K562 (cell line): ENCODE measurements around the gene GLB1L3. TPM values are rescaled to one million over a fixed set of nuclear protein-coding genes. Genes with fewer than 3 reads are reported as not detected.

ENCODE experiments used
- ATAC-seq: fragments of 200-7000 bp; cut with Tn5 transposase; 3 replicates; pipeline ENCODE4 v1.9.1; 2020; ENCODE audit warnings: moderate library complexity
- BruUV-seq: library from RNA; stranded (reverse); fragments of 400-500 nt; replicated peaks from 2 replicates; lab custom pipeline; 2021; lab: Mats Ljungman, UMichigan
- CTCF ChIA-PET: fragments of 300-600 bp; formaldehyde crosslinking; extraction: SDS; loops from one replicate; lab custom pipeline; 2021; ENCODE audit warnings: low intra/inter-chr PET ratio; lab: Yijun Ruan, JAX
- POLR2A ChIA-PET: fragments of 300-600, 350-650 bp; sonication (Branson Sonifier 250); formaldehyde crosslinking; extraction: SDS; loops from one replicate; lab custom pipeline; 2021; ENCODE audit warnings: antibody characterized with exemption, inconsistent platforms; lab: Yijun Ruan, JAX
- DNase-seq, 4 experiments: peaks; one replicate each; pipeline versions ENCODE4 v3.0.0 to v3.0.0-alpha.2; 2011 to 2018; ENCODE audit warnings: low spot score in 3 of 4, mixed read lengths in 3 of 4; ENCODE audit errors: extremely low read depth in 1 of 4
- FAIRE-seq: peaks from 2 replicates; lab custom pipeline; 2011; peaks lifted over from hg19 to GRCh38; lab: Jason Lieb, UNC
- H2AFZ ChIP-seq: 2 replicates; pipeline ENCODE4 v1.6.0; 2011; ENCODE audit warnings: low read depth, low read length, control low read depth, inconsistent platforms
- H3K27ac ChIP-seq: fragments of 200-600 bp; 3 replicates; pipeline ENCODE4 v1.8.0; 2011; ENCODE audit warnings: low read depth, mild to moderate bottlenecking, control low read depth, inconsistent platforms, low read length, moderate library complexity, mixed read lengths; ENCODE audit errors: extremely low read depth
- H3K27me3 ChIP-seq, 2 experiments: fragments of 300-600 bp in 1 of 2; 2 replicates in 1 of 2; 3 replicates in 1 of 2; pipeline versions ENCODE4 v1.6.0 to v1.8.0; 2011; ENCODE audit warnings: inconsistent platforms in 2 of 2, low read length in 2 of 2, mild to moderate bottlenecking in 1 of 2, mixed read lengths in 1 of 2, moderate library complexity in 1 of 2; ENCODE audit not compliant: control insufficient read depth in 2 of 2, insufficient read depth in 2 of 2
- H3K36me3 ChIP-seq: fragments of 300-600 bp; 3 replicates; pipeline ENCODE4 v1.8.0; 2011; ENCODE audit warnings: mild to moderate bottlenecking, low read length, inconsistent platforms; ENCODE audit not compliant: control insufficient read depth, insufficient read depth
- H3K4me1 ChIP-seq, 2 experiments: fragments of 200-600 bp in 1 of 2; replicated peaks in 1 of 2; 2 replicates in 1 of 2; 3 replicates in 1 of 2; pipeline versions ENCODE4 v1.5.1 to v1.8.0; 2011; ENCODE audit warnings: inconsistent platforms in 2 of 2, low read length in 2 of 2, mild to moderate bottlenecking in 1 of 2, mixed read lengths in 1 of 2, moderate library complexity in 1 of 2; ENCODE audit not compliant: control insufficient read depth in 2 of 2, insufficient read depth in 2 of 2
- H3K4me2 ChIP-seq: 2 replicates; pipeline ENCODE4 v1.6.1; 2011; ENCODE audit warnings: low read length, control low read depth, inconsistent platforms, mixed read lengths; ENCODE audit not compliant: insufficient read depth
- H3K4me3 ChIP-seq: fragments of 200-600 bp; sonication (generic), shearing (Covaris generic); 2 replicates; pipeline ENCODE4 v1.5.1; 2016; ENCODE audit warnings: control low read depth, inconsistent platforms
- H3K79me2 ChIP-seq: fragments of 200-600 bp; 3 replicates; pipeline ENCODE4 v1.8.0; 2011; ENCODE audit warnings: low read length, inconsistent platforms; ENCODE audit not compliant: control insufficient read depth, insufficient read depth
- H3K9ac ChIP-seq, 2 experiments: 2 replicates each; pipeline versions ENCODE4 v1.6.0 to v1.6.1; 2011; ENCODE audit warnings: low read depth in 2 of 2, low read length in 2 of 2, control low read depth in 1 of 2, inconsistent platforms in 1 of 2, mild to moderate bottlenecking in 1 of 2, mixed read lengths in 1 of 2; ENCODE audit not compliant: insufficient read depth in 1 of 2
- H3K9me1 ChIP-seq: one replicate; pipeline ENCODE4 v1.6.0; 2011; ENCODE audit warnings: inconsistent platforms, mild to moderate bottlenecking, low read length, moderate library complexity; ENCODE audit not compliant: control insufficient read depth, insufficient read depth
- H3K9me3 ChIP-seq: replicated peaks from 2 replicates; pipeline ENCODE4 v1.5.1; 2011; ENCODE audit warnings: low read depth, low read length, inconsistent platforms; ENCODE audit not compliant: control insufficient read depth, insufficient read depth
- H4K20me1 ChIP-seq: replicated peaks from 2 replicates; pipeline ENCODE4 v1.6.1; 2011; ENCODE audit warnings: low read length, inconsistent platforms, mixed read lengths; ENCODE audit not compliant: control insufficient read depth, insufficient read depth
- BHLHE40 ChIP-seq: IDR thresholded peaks from 2 replicates; pipeline ENCODE4 v1.6.1; 2011; ENCODE audit warnings: low read length, improper control_type of control experiment
- BRF1 ChIP-seq: IDR thresholded peaks from 3 replicates; pipeline ENCODE4 v1.6.1; 2011; ENCODE audit warnings: borderline replicate concordance, mild to moderate bottlenecking; ENCODE audit not compliant: insufficient read length; ENCODE audit errors: extremely low read depth
- CAMTA2 ChIP-seq: fragments of 250-450 bp; sonication (Bioruptor Pico); conservative IDR thresholded peaks from 2 replicates; pipeline ENCODE4 v1.5.1; 2022
- HDAC6 ChIP-seq: IDR thresholded peaks from 2 replicates; pipeline ENCODE4 v1.6.1; 2012; ENCODE audit warnings: low read depth, mild to moderate bottlenecking, control low read depth, inconsistent platforms, low read length, moderate library complexity
- HNRNPLL ChIP-seq: fragments of 200-400 bp; formaldehyde crosslinking; IDR thresholded peaks from 2 replicates; pipeline ENCODE4 v1.6.1; 2017; ENCODE audit warnings: low read length, low read depth, mild to moderate bottlenecking; ENCODE audit not compliant: poor library complexity, severe bottlenecking
- POLR2AphosphoS2 ChIP-seq: IDR thresholded peaks from 2 replicates; pipeline ENCODE4 v1.6.1; 2012; ENCODE audit warnings: low read length, improper control_type of control experiment
- RAD21 ChIP-seq, 2 experiments: fragments of 250-450 bp in 1 of 2; fragments of 450-650 bp in 1 of 2; sonication (Bioruptor Pico) in 1 of 2; formaldehyde crosslinking in 1 of 2; IDR thresholded peaks in 1 of 2; conservative IDR thresholded peaks in 1 of 2; 2 replicates each; pipeline versions ENCODE4 v1.4.0 to v1.8.0; 2020 to 2022; ENCODE audit warnings: mild to moderate bottlenecking in 2 of 2, moderate library complexity in 1 of 2
- RFX1 ChIP-seq: fragments of 450-650 bp; IDR thresholded peaks from 2 replicates; pipeline ENCODE4 v1.6.1; 2016; ENCODE audit warnings: mild to moderate bottlenecking, moderate library complexity
- TOE1 ChIP-seq, 2 experiments: fragments of 450-650 bp in 1 of 2; sonication (generic) in 1 of 2; formaldehyde crosslinking in 1 of 2; IDR thresholded peaks; 2 replicates each; pipeline versions ENCODE4 v1.7.1 to v1.8.0; 2016 to 2022; ENCODE audit warnings: borderline replicate concordance in 2 of 2, mild to moderate bottlenecking in 2 of 2, antibody characterized with exemption in 1 of 2, inconsistent platforms in 1 of 2, low read depth in 1 of 2, missing genetic modification reagents in 1 of 2, moderate library complexity in 1 of 2
- XRCC3 ChIP-seq: fragments of 450-650 bp; IDR thresholded peaks from 2 replicates; pipeline ENCODE4 v1.6.1; 2017; ENCODE audit warnings: mild to moderate bottlenecking, moderate library complexity
- ZFP1 ChIP-seq: fragments of 450-650 bp; formaldehyde crosslinking; IDR thresholded peaks from 2 replicates; pipeline ENCODE4 v1.4.0; 2020; ENCODE audit warnings: mild to moderate bottlenecking, mixed read lengths
- ZFP36 ChIP-seq: fragments of 150-350 bp; IDR thresholded peaks from 2 replicates; pipeline ENCODE4 v1.6.1; 2018; ENCODE audit warnings: low read length, low read depth; ENCODE audit not compliant: partially characterized antibody
- ZNF174 ChIP-seq: fragments of 250-450 bp; sonication (Bioruptor Pico); IDR thresholded peaks from 2 replicates; pipeline ENCODE4 v1.4.0; 2020; ENCODE audit warnings: mild to moderate bottlenecking
- ZNF589 ChIP-seq: fragments of 200-800 bp; sonication (Bioruptor generic); IDR thresholded peaks from 2 replicates; pipeline ENCODE4 v1.6.1; 2016; ENCODE audit warnings: low read depth, missing genetic modification characterization, missing compliant biosample characterization
- ZNF766 ChIP-seq: fragments of 200-800 bp; sonication (Bioruptor generic); conservative IDR thresholded peaks from 2 replicates; pipeline ENCODE4 v1.6.1; 2016; ENCODE audit warnings: missing genetic modification characterization, missing compliant biosample characterization
- ZNF780A ChIP-seq: fragments of 250-450 bp; sonication (Bioruptor Pico); IDR thresholded peaks from 2 replicates; pipeline ENCODE4 v1.5.0; 2021; ENCODE audit warnings: mild to moderate bottlenecking
- WGBS: fragments of 100-300 bp; shearing (Covaris generic); methylation state at CpG from one replicate; pipeline ENCODE4 v1.1.6; 2016; ENCODE audit warnings: low coverage, mixed read lengths; ENCODE audit not compliant: insufficient coverage; ENCODE audit errors: missing lambda C conversion rate; 5-methylcytosine and 5-hydroxymethylcytosine counted together
- in situ Hi-C: fragments of 300-500 bp; cut with MboI; formaldehyde crosslinking; loops from 4 replicates; pipeline ENCODE4 v1.15.0; 2018; ENCODE audit warnings: inconsistent platforms, mixed read lengths
- intact Hi-C: fragments of 100-400 bp; cut with micrococcal nuclease; formaldehyde crosslinking; loops from 2 replicates; pipeline ENCODE4 v1.14.2; 2022
- polyA plus RNA-seq, 8 experiments: library from polyadenylated mRNA; depleted of rRNA in 4 of 8; stranded (reverse) in 5 of 8; unstranded in 3 of 8; fragments of >200 nt; fragmentation: Nextera tagmentation in 2 of 8; fragmentation: Illumina TruSeq in 1 of 8; extraction: Ambion mirVana in 2 of 8; extraction: Trizol in 1 of 8; gene quantifications; 2 replicates each; pipeline versions ENCODE4 v1.2.1 to v1.2.3, GENCODE V29; 2011 to 2014; ENCODE audit warnings: inconsistent platforms in 1 of 8, missing spikeins in 1 of 8
- total RNA-seq, 7 experiments: library from RNA; depleted of rRNA in 6 of 7; stranded (reverse); fragments of >200 nt in 6 of 7; fragmentation: Illumina TruSeq in 2 of 7; extraction: Trizol in 2 of 7; gene quantifications; 2 replicates each; pipeline versions ENCODE4 v1.2.1 to v1.2.3, GENCODE V29; 2011 to 2021; ENCODE audit warnings: low replicate concordance in 1 of 7
- TF ChIP-seq, protein P1 (sequence below): fragments of 450-650 bp; IDR thresholded peaks from 2 replicates; pipeline ENCODE4 v1.6.1; 2016; ENCODE audit warnings: missing biosample characterization, missing genetic modification characterization

GLB1L3 gene
- total and polyA plus RNA-seq, 9 of the 15 experiments (the other 6 are each of a cell fraction or from before 2014, with no cell fraction given) = 0.18 to 3.3 (median 0.49) TPM

DNA sequence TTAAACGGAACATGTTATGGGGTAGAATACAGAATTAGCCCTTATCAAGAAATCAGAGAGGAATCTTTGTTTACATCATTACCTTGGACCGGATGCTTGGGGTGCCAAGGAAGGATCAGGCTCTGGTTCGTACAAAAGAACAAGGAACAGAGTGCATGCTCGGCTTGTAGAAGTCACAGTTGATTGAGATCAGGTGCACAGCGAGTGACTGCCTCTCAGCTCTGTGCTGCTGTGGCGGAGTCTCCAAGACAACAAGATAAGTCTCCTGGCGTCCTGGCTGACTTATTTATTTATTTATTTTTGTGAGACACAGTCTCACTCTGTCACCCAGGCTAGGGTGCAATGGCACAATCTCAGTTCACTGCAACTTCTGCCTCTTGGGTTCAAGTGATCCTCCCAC lies 87.4 kb downstream of the GLB1L3 start:
- in situ Hi-C loops (no loop called here), intact Hi-C loops (no loop called here)
- no peaks in the 10 kb centered on the region; the same call in 2 of the 3 replicates for H3K36me3 ChIP-seq
- no peak overlapping the region for H3K4me2 ChIP-seq
- H3K9me3 ChIP-seq = no peaks in the 10 kb centered on the region
- no peaks in the 10 kb centered on the region for H4K20me1 ChIP-seq
- H3K9ac ChIP-seq = no peak overlapping the region
- ChIA-PET POLR2A (interaction anchor here (0.9 kb wide), 1 partner anchor 10 kb away, joined by 3 read pairs; no protein-coding TSS in a partner anchor), CTCF (no interaction called here)
- BruUV-seq = no TSS peak
- no peak overlapping the region for H3K27ac ChIP-seq
- H3K79me2 ChIP-seq = no peaks in the 10 kb centered on the region
- FAIRE-seq (no peak), DNase-seq (peak in 1 of 4 experiments; percentile 10), ATAC-seq (no peak)
- peak; percentile 34 for TF ChIP-seq HNRNPLL
- peak; percentile 35 for TF ChIP-seq ZFP36
- no peak for TF ChIP-seq RAD21 (CRISPR knock-in tag; conservative IDR thresholded peaks at IDR 0.05 in 1 of 2, IDR thresholded peaks at IDR 0.05 in 1 of 2)
- TF ChIP-seq BHLHE40 = peak; percentile 76
- peak; percentile 65 for TF ChIP-seq RFX1
- peaks cover 0 to 21% of the 10 kb centered on the region in 2 experiments; a peak in 3 of 5 replicates for H3K4me1 ChIP-seq
- 42% methylated on average over 7 of the region's 7 CpGs for WGBS
- H3K9me1 ChIP-seq = peaks cover 4% of the 10 kb centered on the region
- no peak overlapping the region for H2AFZ ChIP-seq
- H3K27me3 ChIP-seq = no peaks in the 10 kb centered on the region
- H3K4me3 ChIP-seq = no peak overlapping the region

DNA sequence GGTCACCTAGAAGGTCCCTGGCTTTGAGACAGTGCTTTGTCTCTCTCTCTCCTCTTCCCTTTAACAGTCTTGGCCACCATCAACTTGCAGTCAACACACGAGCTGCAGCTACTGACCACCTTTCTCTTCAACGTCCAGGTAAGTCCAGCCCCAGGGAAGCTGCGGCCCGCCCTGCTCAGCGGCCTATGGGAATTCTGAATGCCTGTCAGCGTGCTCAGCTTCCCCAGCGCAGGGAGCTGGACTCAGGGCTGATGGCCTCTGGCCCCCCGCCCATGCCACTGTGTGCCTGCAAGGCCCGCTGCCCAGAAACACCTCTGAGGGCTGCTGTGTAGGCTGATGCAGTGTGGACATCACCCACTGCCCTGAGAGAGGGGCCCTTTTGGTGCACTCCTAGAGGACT lies 88.1 kb downstream of the GLB1L3 start:
- intact Hi-C loops (no loop called here), in situ Hi-C loops (no loop called here)
- ChIA-PET POLR2A (no interaction called here), CTCF (no interaction called here)
- H3K79me2 ChIP-seq = no peaks in the 10 kb centered on the region
- 62% methylated on average over 9 of the region's 9 CpGs for WGBS
- BruUV-seq = no TSS peak
- no peak overlapping the region for H3K4me3 ChIP-seq
- H3K9ac ChIP-seq = no peak overlapping the region; a peak in 1 of 4 replicates
- H3K4me1 ChIP-seq = peaks cover 0 to 16% of the 10 kb centered on the region in 2 experiments; a peak in 3 of 5 replicates
- H3K27me3 ChIP-seq = no peaks in the 10 kb centered on the region
- DNase-seq (no peak), FAIRE-seq (no peak), ATAC-seq (no peak)
- H2AFZ ChIP-seq = no peak overlapping the region
- H4K20me1 ChIP-seq = no peaks in the 10 kb centered on the region
- peaks cover 4% of the 10 kb centered on the region for H3K9me1 ChIP-seq
- H3K27ac ChIP-seq = no peak overlapping the region
- no peak overlapping the region for H3K4me2 ChIP-seq
- H3K9me3 ChIP-seq = no peaks in the 10 kb centered on the region
- no peaks in the 10 kb centered on the region; the same call in 2 of the 3 replicates for H3K36me3 ChIP-seq
- TF ChIP-seq ZNF780A (CRISPR knock-in tag) (no peak), CAMTA2 (CRISPR knock-in tag) (no peak), ZNF589 (CRISPR knock-in tag) (no peak), BRF1 (no peak), ZNF174 (no peak), POLR2AphosphoS2 (no peak), HDAC6 (no peak), ZFP1 (CRISPR knock-in tag) (no peak), XRCC3 (no peak), TOE1 (IDR thresholded peaks at IDR 0.05; ENCODE audit: borderline replicate concordance) (no peak), TOE1 (CRISPR knock-in tag; IDR thresholded peaks at IDR 0.05; ENCODE audit: borderline replicate concordance, low read depth) (no peak), ZNF766 (no peak)
- TF ChIP-seq, protein P1, sequence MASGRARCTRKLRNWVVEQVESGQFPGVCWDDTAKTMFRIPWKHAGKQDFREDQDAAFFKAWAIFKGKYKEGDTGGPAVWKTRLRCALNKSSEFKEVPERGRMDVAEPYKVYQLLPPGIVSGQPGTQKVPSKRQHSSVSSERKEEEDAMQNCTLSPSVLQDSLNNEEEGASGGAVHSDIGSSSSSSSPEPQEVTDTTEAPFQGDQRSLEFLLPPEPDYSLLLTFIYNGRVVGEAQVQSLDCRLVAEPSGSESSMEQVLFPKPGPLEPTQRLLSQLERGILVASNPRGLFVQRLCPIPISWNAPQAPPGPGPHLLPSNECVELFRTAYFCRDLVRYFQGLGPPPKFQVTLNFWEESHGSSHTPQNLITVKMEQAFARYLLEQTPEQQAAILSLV = no peak
